ENCODE measurements around the gene HDDC3. TPM values are rescaled to one million over a fixed set of nuclear protein-coding genes. Genes with fewer than 3 reads are reported as not detected.

HDDC3 gene
- total and polyA plus RNA-seq, 9 of the 15 experiments (the other 6 are each of a cell fraction or from before 2014, with no cell fraction given) = 14.9 to 55.8 (median 36.9) TPM

DNA sequence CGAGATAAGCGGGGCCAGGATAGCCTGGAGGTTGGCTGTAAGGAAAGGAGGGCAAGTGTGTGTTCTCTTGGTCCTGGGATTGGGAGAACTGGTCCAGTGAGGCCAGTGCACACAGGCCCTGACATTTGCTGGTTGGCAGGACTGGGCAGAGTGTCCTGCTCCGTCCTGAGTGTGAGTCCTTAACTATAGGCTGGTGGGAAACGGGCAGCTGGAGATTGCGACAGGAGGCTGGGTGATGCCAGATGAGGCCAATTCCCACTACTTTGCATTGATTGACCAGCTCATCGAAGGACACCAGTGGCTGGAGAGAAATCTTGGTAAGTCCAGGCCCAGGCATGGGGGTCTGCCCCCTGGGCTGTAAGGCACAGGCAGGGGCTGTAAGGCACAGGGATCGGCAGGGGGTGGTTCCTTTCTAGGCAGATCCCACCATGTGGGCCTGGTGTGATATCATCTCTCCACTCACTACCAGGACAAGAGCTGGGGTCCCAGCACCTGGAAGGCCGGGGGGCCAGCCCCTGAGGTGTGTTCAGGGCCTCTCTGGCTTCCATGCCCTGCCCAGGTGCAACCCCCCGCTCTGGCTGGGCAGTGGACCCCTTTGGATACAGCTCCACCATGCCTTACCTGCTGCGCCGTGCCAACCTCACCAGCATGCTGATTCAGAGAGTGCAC lies 26.0 kb downstream of the HDDC3 start:
- H2AFZ ChIP-seq (ENCODE audit: low read depth, low read length) = no peak overlapping the region
- in situ Hi-C loops (cut with MboI) (no loop called here), intact Hi-C loops (cut with micrococcal nuclease) (no loop called here)
- no peak for ATAC-seq
- TF ChIP-seq KLF13 (tag; IDR thresholded peaks at IDR 0.05; ENCODE audit: borderline replicate concordance, low read depth) (no peak), POLR2G (IDR thresholded peaks at IDR 0.05; ENCODE audit: low read depth, low read length) (peak; percentile 27; the same call in 1 of the 2 replicates), BHLHE40 (IDR thresholded peaks at IDR 0.05; ENCODE audit: low read length) (no peak), BRCA1 (IDR thresholded peaks at IDR 0.05) (no peak), BRCA1 (CRISPR knock-in tag; IDR thresholded peaks at IDR 0.05) (0 out of 2 replicates have a peak, but pooled peaks have one; percentile 40), ZFX (CRISPR knock-in tag; IDR thresholded peaks at IDR 0.05) (peak; percentile 29; the same call in 1 of the 2 replicates)
- BruUV-seq (replicated peaks) = no TSS peak
- POLR2A ChIA-PET = interaction anchor here (0.6 to 7.0 kb wide), 6 partner anchors 9 to 129 kb away, joined by 3 to 70 read pairs (median 6); partner anchors contain the start of genes HDDC3 and UNC45A
- H3K36me3 ChIP-seq (ENCODE audit: control insufficient read depth, insufficient read depth, low read length) = peaks cover 68% of the 10 kb centered on the region
- H3K9ac ChIP-seq (ENCODE audit: insufficient read depth in 1 of 2, low read depth in 2 of 2, low read length in 2 of 2) = peak overlapping the region in 1 of 2 experiments; percentile 86; a peak in 2 of 4 replicates
- peak overlapping the region; percentile 15; the same call in 1 of the 2 replicates for H3K4me2 ChIP-seq (ENCODE audit: insufficient read depth, low read length)
- no peaks in the 10 kb centered on the region for H3K9me3 ChIP-seq (replicated peaks; ENCODE audit: control insufficient read depth, insufficient read depth, low read depth, low read length)
- H4K20me1 ChIP-seq (replicated peaks; ENCODE audit: control insufficient read depth, insufficient read depth, low read length) = no peaks in the 10 kb centered on the region
- peaks cover 4% of the 10 kb centered on the region for H3K9me1 ChIP-seq (ENCODE audit: control insufficient read depth, insufficient read depth, low read length)
- 95% methylated on average over 11 of the region's 11 CpGs for WGBS (ENCODE audit: insufficient coverage, low coverage, missing lambda C conversion rate)
- peaks cover 14 to 57% of the 10 kb centered on the region in 2 experiments; a peak in 4 of 5 replicates for H3K4me1 ChIP-seq (replicated peaks in 1 of 2; ENCODE audit: control insufficient read depth in 2 of 2, insufficient read depth in 2 of 2, low read length in 2 of 2)
- H3K27me3 ChIP-seq (ENCODE audit: control insufficient read depth in 2 of 2, insufficient read depth in 2 of 2, low read length in 2 of 2) = no peaks in the 10 kb centered on the region
- FAIRE-seq = no peak
- no peak overlapping the region for H3K4me3 ChIP-seq
- no peak overlapping the region; the same call in 2 of the 3 replicates for H3K27ac ChIP-seq (ENCODE audit: extremely low read depth, low read depth, low read length)
- CTCF ChIA-PET (ENCODE audit: low intra/inter-chr PET ratio) = no interaction called here
- no peak for DNase-seq (ENCODE audit: extremely low read depth in 1 of 4, low spot score in 3 of 4)
- H3K79me2 ChIP-seq (ENCODE audit: control insufficient read depth, insufficient read depth, low read length) = peaks cover 52% of the 10 kb centered on the region
